IgD-negative memory B cell (primary cell): ENCODE measurements around the gene TASOR2. TPM values are rescaled to one million over a fixed set of nuclear protein-coding genes. Genes with fewer than 3 reads are reported as not detected.

ENCODE experiments used
- H3K27ac Mint-ChIP-seq, 3 donors: one replicate each; pipeline ENCODE4 v1.8.0; 2020 to 2022; ENCODE audit warnings: mild to moderate bottlenecking in 3 of 3, mixed read lengths in 3 of 3, moderate library complexity in 1 of 3
- H3K27me3 Mint-ChIP-seq: one replicate; pipeline ENCODE4 v1.8.0; 2021; ENCODE audit warnings: mixed read lengths
- H3K36me3 Mint-ChIP-seq: one replicate; pipeline ENCODE4 v1.8.0; 2020; ENCODE audit warnings: mild to moderate bottlenecking, mixed read lengths
- H3K4me1 Mint-ChIP-seq, 3 donors: one replicate each; pipeline ENCODE4 v1.8.0; 2020 to 2022; ENCODE audit warnings: mixed read lengths in 3 of 3, mild to moderate bottlenecking in 1 of 3
- H3K4me3 Mint-ChIP-seq, 4 donors: one replicate each; pipeline ENCODE4 v1.8.0; 2020 to 2022; ENCODE audit warnings: mild to moderate bottlenecking in 4 of 4, mixed read lengths in 4 of 4, moderate library complexity in 3 of 4
- H3K9me3 Mint-ChIP-seq, 3 donors: one replicate each; pipeline ENCODE4 v1.8.0; 2020 to 2021; ENCODE audit warnings: mixed read lengths in 3 of 3, mild to moderate bottlenecking in 1 of 3
- polyA plus RNA-seq: library from polyadenylated mRNA; unstranded; fragments of 300-500 nt; fragmentation: Illumina TruSeq; gene quantifications from one replicate; pipeline ENCODE4 v1.2.3, GENCODE V29; 2021

Gene TASOR2
- polyA plus RNA-seq, 1 donor from 2014 or later, result 12.2 TPM

DNA sequence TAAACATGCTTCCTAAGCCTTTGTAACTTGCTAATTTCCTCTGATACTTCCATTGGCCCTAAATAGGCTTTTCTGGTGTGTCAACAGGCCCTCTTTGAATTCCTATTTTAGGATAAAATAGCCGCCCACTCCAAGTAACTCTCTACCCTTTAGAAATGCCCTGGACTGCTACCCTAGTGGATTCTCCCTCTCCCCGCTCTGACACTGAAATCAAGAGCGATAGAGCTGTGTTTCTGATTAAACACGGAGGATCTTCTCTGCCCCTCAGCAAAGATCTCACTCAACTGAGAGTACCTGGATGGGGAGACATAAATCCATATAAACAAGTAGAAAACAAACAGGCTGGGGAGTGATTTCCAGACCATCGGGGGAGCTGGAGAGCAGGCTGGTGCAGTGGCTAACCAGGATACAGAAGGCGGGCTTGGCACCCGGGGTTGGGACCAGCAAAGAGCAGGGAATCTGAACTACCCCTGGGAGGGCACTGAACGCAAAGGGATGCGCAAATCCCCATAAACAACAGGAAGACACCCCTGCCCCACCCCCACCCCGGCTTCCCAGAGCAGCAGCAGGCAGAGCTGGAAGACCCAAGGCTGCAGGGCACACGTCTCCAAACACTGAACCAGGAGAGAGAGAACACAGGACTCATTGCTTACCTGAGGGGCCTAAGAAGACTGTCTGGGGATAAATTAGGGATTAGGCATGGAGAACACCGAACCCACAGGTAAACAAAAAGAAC lies 20.8 kb upstream of the TASOR2 start:
- H3K27ac Mint-ChIP-seq, result no peak overlapping the region
- H3K9me3 Mint-ChIP-seq, result no peaks in the 10 kb centered on the region
- peaks cover 1% of the 10 kb centered on the region for H3K36me3 Mint-ChIP-seq
- H3K27me3 Mint-ChIP-seq, result peaks cover 12% of the 10 kb centered on the region
- peak overlapping the region in 1 of 4 donors; percentile 50 for H3K4me3 Mint-ChIP-seq
- H3K4me1 Mint-ChIP-seq, result peaks cover 23 to 30% (median 24%) of the 10 kb centered on the region in 3 donors

DNA sequence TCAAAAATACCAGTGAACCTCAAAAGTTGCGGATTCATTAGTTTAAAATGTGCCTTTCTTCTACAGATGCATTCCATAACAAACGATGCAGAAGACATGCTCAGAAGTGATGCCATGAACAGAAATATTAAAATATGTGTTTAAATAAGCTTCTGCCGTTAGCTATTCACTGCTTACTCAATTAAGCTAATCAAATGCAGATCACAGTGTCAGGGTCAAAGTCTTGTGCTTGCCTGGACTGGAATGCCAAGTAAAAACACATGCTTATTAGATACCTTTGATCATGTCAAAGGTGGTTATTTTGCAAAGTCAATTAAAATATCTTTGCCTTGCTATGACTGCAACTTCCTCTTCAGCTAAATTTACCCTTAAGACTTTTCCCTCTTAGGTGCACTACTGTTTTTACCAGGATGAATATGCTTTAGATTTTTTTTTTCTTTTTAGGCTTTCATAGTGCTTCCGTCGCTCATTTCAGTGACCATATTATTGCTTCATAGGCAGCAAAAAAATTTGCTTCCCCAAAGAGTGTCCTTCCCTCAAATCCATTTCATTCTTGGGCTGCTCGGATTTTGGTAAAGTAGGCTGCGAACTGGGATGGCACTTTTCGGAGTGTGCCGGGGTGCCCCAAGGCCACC lies 19.1 kb upstream of the TASOR2 start:
- Mint-ChIP-seq H3K4me1 (peaks cover 15 to 19% (median 18%) of the 10 kb centered on the region in 3 donors), H3K4me3 (peak overlapping the region; percentile 75 to 97 (median 86)), H3K27me3 (peaks cover 7% of the 10 kb centered on the region), H3K27ac (peak overlapping the region in 1 of 3 donors; percentile 17), H3K9me3 (no peaks in the 10 kb centered on the region), H3K36me3 (peaks cover 2% of the 10 kb centered on the region)

GRCh38 chr10:5666008-5666840 lies 18.4 kb upstream of the TASOR2 start, which contains the start of gene ASB13:
TSS of gene ASB13 (minus strand) at chr10:5666595. CDS start at chr10:5666551, 44 bp downstream.
- H3K9me3 Mint-ChIP-seq, result no peaks in the 10 kb centered on the region
- H3K36me3 Mint-ChIP-seq, result peaks cover 3% of the 10 kb centered on the region
- H3K27me3 Mint-ChIP-seq, result peaks cover 9% of the 10 kb centered on the region
- H3K4me1 Mint-ChIP-seq, result peaks cover 15 to 18% (median 18%) of the 10 kb centered on the region in 3 donors
- H3K4me3 Mint-ChIP-seq, result peak within 1 kb of the TSS; percentile 91 to 97 (median 94)
- peak within 1 kb of the TSS in 1 of 3 donors; percentile 17 for H3K27ac Mint-ChIP-seq

- Mint-ChIP-seq H3K4me1 (peaks cover 15 to 18% (median 18%) of the 10 kb centered on the region in 3 donors), H3K27ac (no peak overlapping the region), H3K4me3 (peak overlapping the region; percentile 91 to 96 (median 92)), H3K36me3 (peaks cover 3% of the 10 kb centered on the region), H3K9me3 (no peaks in the 10 kb centered on the region), H3K27me3 (peaks cover 10% of the 10 kb centered on the region)
Measured at GRCh38 chr10:5666841-5667630, 17.6 kb upstream of the TASOR2 start.

DNA sequence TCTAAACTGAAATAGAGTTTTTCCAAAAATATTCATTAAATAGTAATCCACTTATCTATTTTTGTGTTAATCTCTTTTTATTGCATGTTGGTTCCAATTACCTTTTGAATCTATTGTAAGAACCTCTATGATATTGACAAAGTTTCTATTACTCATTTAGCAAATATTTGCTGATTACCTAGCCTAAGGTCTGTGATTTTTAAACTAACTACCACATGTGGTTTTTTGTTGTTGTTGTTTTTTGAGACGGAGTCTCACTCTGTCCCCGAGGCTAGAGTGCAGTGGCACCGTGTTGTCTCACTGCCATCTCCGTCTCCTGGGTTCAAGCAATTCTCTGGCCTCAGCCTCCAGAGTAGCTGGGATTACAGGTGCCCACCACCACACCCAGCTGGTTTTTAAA lies 16.2 kb upstream of the TASOR2 start:
- Mint-ChIP-seq H3K27me3 (peaks cover 10% of the 10 kb centered on the region), H3K4me1 (peaks cover 12 to 18% (median 14%) of the 10 kb centered on the region in 3 donors), H3K27ac (no peak overlapping the region), H3K9me3 (peaks cover 0 to 6% (median 0%) of the 10 kb centered on the region in 3 donors), H3K36me3 (peaks cover 3% of the 10 kb centered on the region), H3K4me3 (peak overlapping the region in 1 of 4 donors; percentile 27)

DNA sequence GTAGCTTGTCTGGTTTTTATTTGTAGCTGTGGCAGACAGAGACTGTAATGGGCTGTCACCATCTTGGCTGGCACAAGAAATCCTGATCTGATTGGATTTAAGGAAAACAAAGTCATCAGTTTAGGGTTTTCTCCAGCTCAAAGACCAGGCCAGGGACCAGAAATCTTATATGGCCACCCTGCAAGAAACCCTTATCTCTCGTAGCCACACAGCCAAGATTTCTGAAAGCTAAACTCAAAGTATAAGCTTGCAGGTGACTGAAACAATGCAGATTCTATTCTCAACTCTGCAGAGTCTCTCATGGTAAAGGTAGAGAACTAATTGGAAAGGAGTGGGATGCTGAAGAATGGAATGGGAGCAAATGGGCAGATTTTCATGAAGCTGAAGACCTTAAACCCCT lies 15.0 kb upstream of the TASOR2 start:
- no peak overlapping the region for H3K4me3 Mint-ChIP-seq
- peaks cover 3% of the 10 kb centered on the region for H3K36me3 Mint-ChIP-seq
- peaks cover 10 to 14% (median 13%) of the 10 kb centered on the region in 3 donors for H3K4me1 Mint-ChIP-seq
- H3K27ac Mint-ChIP-seq, result no peak overlapping the region
- peaks cover 0 to 6% (median 4%) of the 10 kb centered on the region in 3 donors for H3K9me3 Mint-ChIP-seq
- H3K27me3 Mint-ChIP-seq, result peaks cover 14% of the 10 kb centered on the region

GRCh38 chr10:5670662-5671375 lies 13.8 kb upstream of the TASOR2 start:
- peaks cover 4% of the 10 kb centered on the region for H3K36me3 Mint-ChIP-seq
- H3K4me3 Mint-ChIP-seq, result peak overlapping the region in 2 of 4 donors; percentile 6 to 65
- peaks cover 14% of the 10 kb centered on the region for H3K27me3 Mint-ChIP-seq
- peaks cover 6 to 9% (median 8%) of the 10 kb centered on the region in 3 donors for H3K4me1 Mint-ChIP-seq
- peaks cover 0 to 6% (median 4%) of the 10 kb centered on the region in 3 donors for H3K9me3 Mint-ChIP-seq
- H3K27ac Mint-ChIP-seq, result no peak overlapping the region

DNA sequence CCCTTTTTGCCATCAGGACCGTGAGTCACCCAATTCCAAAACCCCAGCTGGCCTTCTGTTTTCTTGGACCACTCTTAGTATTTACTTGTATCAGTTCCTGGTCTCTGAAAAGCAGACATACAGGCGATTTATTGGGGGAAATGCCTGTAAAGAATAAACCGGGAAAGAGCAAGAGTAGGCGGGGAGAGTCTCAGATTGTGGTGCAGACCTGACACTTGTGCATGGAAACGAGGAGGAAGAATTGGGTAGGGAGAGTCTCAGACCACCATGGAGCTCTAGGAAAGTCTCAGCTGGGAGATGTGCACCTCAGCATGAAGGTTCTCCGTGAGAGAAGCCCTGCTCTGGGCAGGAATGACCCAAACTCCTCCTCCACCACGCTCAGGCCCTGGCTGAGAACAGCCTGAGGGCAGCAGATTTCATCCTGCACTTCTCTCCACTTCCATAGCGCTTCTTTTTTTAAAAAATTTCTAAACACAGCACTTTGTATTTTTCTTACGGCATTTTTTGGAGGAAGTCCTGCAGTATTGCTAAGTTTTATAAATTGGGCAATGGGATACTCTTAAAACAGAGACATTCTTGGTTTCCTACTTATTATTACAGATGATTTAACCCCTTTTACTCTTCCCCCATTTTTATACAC lies 6.1 kb upstream of the TASOR2 start:
- Mint-ChIP-seq H3K36me3 (peaks cover 2% of the 10 kb centered on the region), H3K4me1 (peaks cover 0 to 7% (median 5%) of the 10 kb centered on the region in 3 donors), H3K4me3 (no peak overlapping the region), H3K27me3 (peaks cover 17% of the 10 kb centered on the region), H3K27ac (peak overlapping the region in 1 of 3 donors; percentile 7), H3K9me3 (peaks cover 0 to 4% (median 2%) of the 10 kb centered on the region in 3 donors)

DNA sequence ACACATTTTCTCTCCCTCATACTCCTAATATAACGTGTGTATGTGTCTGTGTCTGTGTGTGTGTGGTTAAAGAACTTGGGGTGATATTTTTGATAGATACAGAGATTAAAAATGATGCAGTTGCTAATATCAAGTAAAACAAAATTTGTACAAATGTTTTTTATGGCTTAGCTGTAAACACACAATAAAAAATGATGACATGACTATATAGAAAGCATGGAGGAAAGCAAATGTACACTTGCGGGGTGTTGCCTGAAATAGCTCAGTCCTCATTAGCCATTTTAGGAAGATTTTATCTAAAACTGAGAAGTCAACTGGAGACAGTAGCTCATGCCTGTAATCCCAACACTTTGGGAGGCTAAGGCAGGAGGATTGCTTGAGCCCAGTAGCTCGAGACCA lies 5.6 kb upstream of the TASOR2 start:
- peaks cover 0 to 2% (median 2%) of the 10 kb centered on the region in 3 donors for H3K9me3 Mint-ChIP-seq
- no peak overlapping the region for H3K27ac Mint-ChIP-seq
- peaks cover 0 to 11% (median 7%) of the 10 kb centered on the region in 3 donors for H3K4me1 Mint-ChIP-seq
- H3K36me3 Mint-ChIP-seq, result peaks cover 2% of the 10 kb centered on the region
- no peak overlapping the region for H3K4me3 Mint-ChIP-seq
- H3K27me3 Mint-ChIP-seq, result peaks cover 17% of the 10 kb centered on the region

DNA sequence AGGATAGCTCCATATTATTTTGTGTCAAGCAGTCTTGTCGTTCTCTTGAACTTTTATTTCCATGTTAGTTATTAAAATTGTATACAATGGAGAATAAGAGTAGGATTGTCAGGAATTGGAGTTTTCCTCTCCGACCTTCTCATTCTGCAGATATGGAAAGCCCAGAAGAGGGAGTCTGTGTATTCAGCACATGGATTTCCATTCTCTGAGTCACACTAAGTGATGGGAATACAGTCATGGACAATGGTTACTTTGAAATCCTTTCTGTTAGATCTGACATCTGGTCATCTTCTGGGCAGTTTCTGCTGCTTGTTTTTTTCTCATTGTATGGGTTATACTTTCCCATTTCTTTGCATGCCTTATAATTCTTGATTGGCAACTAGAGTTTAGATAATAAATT lies 5.0 kb upstream of the TASOR2 start:
- H3K27me3 Mint-ChIP-seq, result peaks cover 13% of the 10 kb centered on the region

DNA sequence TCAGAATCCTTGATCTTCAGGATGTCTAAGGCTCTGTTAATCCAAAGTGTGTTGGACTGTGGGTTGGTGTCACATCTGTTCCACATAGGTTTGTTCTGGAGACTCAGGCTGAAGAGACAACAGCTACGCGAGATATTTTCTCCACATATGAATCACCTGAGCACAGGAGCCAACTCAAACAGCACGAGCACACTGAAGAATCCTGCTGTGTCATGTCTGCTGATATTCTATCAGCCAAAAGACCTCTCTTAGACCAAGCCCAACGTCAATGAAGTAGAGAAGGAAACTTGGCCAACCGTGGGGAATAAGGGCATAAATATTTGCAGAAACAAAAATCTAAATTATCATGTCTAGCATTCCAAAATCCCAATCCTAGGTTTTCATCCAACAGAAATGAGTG lies 2.7 kb upstream of the TASOR2 start:
- H3K9me3 Mint-ChIP-seq, result peaks cover 0 to 2% (median 0%) of the 10 kb centered on the region in 3 donors
- peak overlapping the region in 1 of 4 donors; percentile 69 for H3K4me3 Mint-ChIP-seq
- H3K27ac Mint-ChIP-seq, result peak overlapping the region in 2 of 3 donors; percentile 6 to 20
- peaks cover 10% of the 10 kb centered on the region for H3K27me3 Mint-ChIP-seq
- no peaks in the 10 kb centered on the region for H3K36me3 Mint-ChIP-seq
- H3K4me1 Mint-ChIP-seq, result peaks cover 8 to 23% (median 18%) of the 10 kb centered on the region in 3 donors

More for the DNA sequence above, 5.0 kb upstream of the TASOR2 start:
- Mint-ChIP-seq H3K4me1 (peaks cover 2 to 15% (median 12%) of the 10 kb centered on the region in 3 donors), H3K9me3 (peaks cover 0 to 2% (median 0%) of the 10 kb centered on the region in 3 donors), H3K4me3 (no peak overlapping the region), H3K36me3 (peaks cover 2% of the 10 kb centered on the region), H3K27ac (no peak overlapping the region)

DNA sequence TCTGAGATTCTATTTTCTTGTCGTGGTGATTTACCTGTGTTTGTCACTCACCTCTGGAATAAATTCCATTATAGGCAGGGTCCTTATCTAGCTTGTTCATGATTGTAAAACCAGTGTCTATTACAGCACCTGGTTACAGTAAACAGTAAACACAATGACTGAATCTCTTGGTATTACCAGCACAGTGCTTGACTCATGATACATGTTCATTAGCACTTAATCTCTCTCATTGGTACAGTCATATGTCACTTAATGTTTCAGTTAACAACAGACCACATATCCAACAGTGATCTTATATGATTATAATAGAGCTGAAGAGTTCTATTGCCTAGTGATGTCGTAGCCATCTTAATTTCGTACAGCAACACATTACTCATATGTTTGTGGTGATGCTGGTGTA lies 1.6 kb upstream of the TASOR2 start:
- no peaks in the 10 kb centered on the region for H3K36me3 Mint-ChIP-seq
- no peak overlapping the region for H3K4me3 Mint-ChIP-seq
- H3K27me3 Mint-ChIP-seq, result peaks cover 4% of the 10 kb centered on the region
- H3K4me1 Mint-ChIP-seq, result peaks cover 11 to 31% (median 21%) of the 10 kb centered on the region in 3 donors
- H3K9me3 Mint-ChIP-seq, result no peaks in the 10 kb centered on the region
- peak overlapping the region in 1 of 3 donors; percentile 6 for H3K27ac Mint-ChIP-seq
